H9 (cell line): Measurements from ENCODE around the gene SPATA1. TPM values are rescaled to one million over a fixed set of nuclear protein-coding genes. Genes with fewer than 3 reads are reported as not detected.
A peak's percentile ranks its signal among the peaks of the same experiment; 100 is the strongest.

ENCODE experiments used
- DNase-seq: peaks from one replicate; pipeline ENCODE4 v3.0.0-alpha.2; 2017
- H2AFZ ChIP-seq: one replicate; pipeline ENCODE4 v1.6.1; 2013; ENCODE audit warnings: mild to moderate bottlenecking, low read length, control low read depth, moderate library complexity
- H2AK5ac ChIP-seq: 2 replicates; pipeline ENCODE4 v1.6.1; 2013; ENCODE audit warnings: low read length, control low read depth, mixed read lengths; ENCODE audit not compliant: insufficient read length
- H2BK120ac ChIP-seq: one replicate; pipeline ENCODE4 v1.6.1; 2013; ENCODE audit warnings: low read depth, mild to moderate bottlenecking, low read length, control low read depth, inconsistent platforms; ENCODE audit not compliant: poor library complexity, severe bottlenecking
- H2BK12ac ChIP-seq: 2 replicates; pipeline ENCODE4 v1.6.1; 2013; ENCODE audit warnings: low read length, control low read depth, mixed read lengths, low read depth; ENCODE audit not compliant: insufficient read length
- H2BK15ac ChIP-seq: 2 replicates; pipeline ENCODE4 v1.6.1; 2013; ENCODE audit warnings: low read depth, low read length, control low read depth
- H2BK20ac ChIP-seq: one replicate; pipeline ENCODE4 v1.6.1; 2013; ENCODE audit warnings: low read depth, mild to moderate bottlenecking, low read length, control low read depth, inconsistent platforms; ENCODE audit not compliant: poor library complexity, severe bottlenecking
- H2BK5ac ChIP-seq: 2 replicates; pipeline ENCODE4 v1.6.1; 2013; ENCODE audit warnings: low read length, control low read depth, mixed read lengths; ENCODE audit not compliant: insufficient read length
- H3K14ac ChIP-seq: 2 replicates; pipeline ENCODE4 v1.6.1; 2013; ENCODE audit warnings: low read length, control low read depth; ENCODE audit not compliant: insufficient read depth
- H3K18ac ChIP-seq: 2 replicates; pipeline ENCODE4 v1.6.1; 2013; ENCODE audit warnings: low read depth, mild to moderate bottlenecking, mixed read lengths, low read length, control low read depth; ENCODE audit not compliant: insufficient read length
- H3K23ac ChIP-seq: 2 replicates; pipeline ENCODE4 v1.6.1; 2013; ENCODE audit warnings: low read length, control low read depth, mixed read lengths, low read depth; ENCODE audit not compliant: insufficient read length
- H3K23me2 ChIP-seq: 2 replicates; pipeline ENCODE4 v1.6.1; 2013; ENCODE audit warnings: low read depth, mild to moderate bottlenecking, mixed read lengths, low read length, control low read depth; ENCODE audit not compliant: insufficient read length, poor library complexity, severe bottlenecking
- H3K27ac ChIP-seq: 2 replicates; pipeline ENCODE4 v1.5.1; 2013; ENCODE audit warnings: low read length, control low read depth, mixed read lengths, low read depth; ENCODE audit not compliant: insufficient read length
- H3K27me3 ChIP-seq: 2 replicates; pipeline ENCODE4 v1.6.1; 2013; ENCODE audit warnings: low read length, control low read depth, inconsistent platforms; ENCODE audit not compliant: insufficient read depth
- H3K4ac ChIP-seq: 2 replicates; pipeline ENCODE4 v1.6.1; 2013; ENCODE audit warnings: low read depth, mild to moderate bottlenecking, control low read depth, inconsistent platforms, low read length, moderate library complexity
- H3K4me1 ChIP-seq: 2 replicates; pipeline ENCODE4 v1.6.1; 2013; ENCODE audit warnings: low read length, control low read depth, inconsistent platforms; ENCODE audit not compliant: insufficient read depth
- H3K4me2 ChIP-seq: 2 replicates; pipeline ENCODE4 v1.6.1; 2013; ENCODE audit warnings: low read length, control low read depth, mixed read lengths; ENCODE audit not compliant: insufficient read length, insufficient read depth
- H3K56ac ChIP-seq: 2 replicates; pipeline ENCODE4 v1.6.1; 2013; ENCODE audit warnings: low read depth, mild to moderate bottlenecking, mixed read lengths, low read length, control low read depth; ENCODE audit not compliant: insufficient read length
- H3K79me1 ChIP-seq: 2 replicates; pipeline ENCODE4 v1.6.1; 2013; ENCODE audit warnings: low read depth, mild to moderate bottlenecking, moderate library complexity, low read length, control low read depth, inconsistent platforms; ENCODE audit not compliant: insufficient read depth, poor library complexity, severe bottlenecking
- H3K79me2 ChIP-seq: 2 replicates; pipeline ENCODE4 v1.6.1; 2013; ENCODE audit warnings: low read length, control low read depth, inconsistent platforms; ENCODE audit not compliant: insufficient read depth
- H3K9ac ChIP-seq: 2 replicates; pipeline ENCODE4 v1.6.1; 2013; ENCODE audit warnings: low read length, control low read depth, mixed read lengths; ENCODE audit not compliant: insufficient read length; ENCODE audit errors: extremely low read depth
- H3K9me3 ChIP-seq: one replicate; pipeline ENCODE4 v1.6.1; 2013; ENCODE audit warnings: low read depth, low read length, inconsistent platforms; ENCODE audit not compliant: control insufficient read depth
- H3T11ph ChIP-seq: one replicate; pipeline ENCODE4 v1.6.1; 2013; ENCODE audit warnings: mild to moderate bottlenecking, low read length, control low read depth, inconsistent platforms
- H4K20me1 ChIP-seq: one replicate; pipeline ENCODE4 v1.6.1; 2013; ENCODE audit not compliant: control insufficient read depth, insufficient read length, insufficient read depth
- H4K5ac ChIP-seq: 2 replicates; pipeline ENCODE4 v1.6.1; 2013; ENCODE audit warnings: low read depth, mild to moderate bottlenecking, mixed read lengths, low read length, control low read depth; ENCODE audit not compliant: insufficient read length
- H4K8ac ChIP-seq: replicated peaks from 2 replicates; pipeline ENCODE4 v1.6.1; 2013; ENCODE audit warnings: low read length, control low read depth, mixed read lengths, low read depth; ENCODE audit not compliant: insufficient read length
- H4K91ac ChIP-seq: 2 replicates; pipeline ENCODE4 v1.6.1; 2013; ENCODE audit warnings: low read depth, mild to moderate bottlenecking, moderate library complexity, mixed read lengths, low read length, control low read depth; ENCODE audit not compliant: insufficient read length
- H3K27ac Mint-ChIP-seq, 3 experiments: 2 replicates in 2 of 3; 3 replicates in 1 of 3; pipeline ENCODE4 v1.8.0; 2020 to 2021; ENCODE audit warnings: mixed read lengths in 3 of 3, mild to moderate bottlenecking in 1 of 3, moderate library complexity in 1 of 3
- H3K27me3 Mint-ChIP-seq: 2 replicates; pipeline ENCODE4 v1.8.0; 2021; ENCODE audit warnings: low read depth, mild to moderate bottlenecking, moderate library complexity, mixed read lengths
- H3K36me3 Mint-ChIP-seq, 3 experiments: 2 replicates in 2 of 3; 3 replicates in 1 of 3; pipeline ENCODE4 v1.8.0; 2020 to 2021; ENCODE audit warnings: low read depth in 3 of 3, mixed read lengths in 3 of 3; ENCODE audit not compliant: insufficient read depth in 1 of 3
- H3K4me1 Mint-ChIP-seq, 2 experiments: 2 replicates each; pipeline ENCODE4 v1.8.0; 2020; ENCODE audit warnings: mixed read lengths in 2 of 2
- H3K4me3 Mint-ChIP-seq, 2 experiments: 2 replicates in 1 of 2; 3 replicates in 1 of 2; pipeline ENCODE4 v1.8.0; 2020 to 2021; ENCODE audit warnings: mild to moderate bottlenecking in 2 of 2, mixed read lengths in 2 of 2, moderate library complexity in 1 of 2
- H3K9me3 Mint-ChIP-seq, 2 experiments: 2 replicates in 1 of 2; 3 replicates in 1 of 2; pipeline ENCODE4 v1.8.0; 2020; ENCODE audit warnings: mild to moderate bottlenecking in 2 of 2, mixed read lengths in 2 of 2, moderate library complexity in 1 of 2
- CTCF ChIP-seq: fragments of 200-600 bp; sonication (generic); conservative IDR thresholded peaks from 3 replicates; pipeline ENCODE4 v1.8.0; 2021; ENCODE audit warnings: antibody characterized with exemption, mild to moderate bottlenecking
- WGBS: extraction: QIAGEN DNeasy Blood & Tissue Kit; methylation state at CpG from one replicate; pipeline ENCODE4 v1.1.7; 2013; ENCODE audit warnings: missing lambda C conversion rate, low lambda C conversion rate, mixed read lengths; ENCODE audit not compliant: insufficient read length; ENCODE audit errors: extremely low coverage; 5-methylcytosine and 5-hydroxymethylcytosine counted together
- total RNA-seq: library from RNA; stranded (reverse); gene quantifications from 2 replicates; pipeline ENCODE4 v1.2.1, GENCODE V29; 2021

The SPATA1 gene
- total RNA-seq, 1 experiment from 2014 or later: not detected

DNA sequence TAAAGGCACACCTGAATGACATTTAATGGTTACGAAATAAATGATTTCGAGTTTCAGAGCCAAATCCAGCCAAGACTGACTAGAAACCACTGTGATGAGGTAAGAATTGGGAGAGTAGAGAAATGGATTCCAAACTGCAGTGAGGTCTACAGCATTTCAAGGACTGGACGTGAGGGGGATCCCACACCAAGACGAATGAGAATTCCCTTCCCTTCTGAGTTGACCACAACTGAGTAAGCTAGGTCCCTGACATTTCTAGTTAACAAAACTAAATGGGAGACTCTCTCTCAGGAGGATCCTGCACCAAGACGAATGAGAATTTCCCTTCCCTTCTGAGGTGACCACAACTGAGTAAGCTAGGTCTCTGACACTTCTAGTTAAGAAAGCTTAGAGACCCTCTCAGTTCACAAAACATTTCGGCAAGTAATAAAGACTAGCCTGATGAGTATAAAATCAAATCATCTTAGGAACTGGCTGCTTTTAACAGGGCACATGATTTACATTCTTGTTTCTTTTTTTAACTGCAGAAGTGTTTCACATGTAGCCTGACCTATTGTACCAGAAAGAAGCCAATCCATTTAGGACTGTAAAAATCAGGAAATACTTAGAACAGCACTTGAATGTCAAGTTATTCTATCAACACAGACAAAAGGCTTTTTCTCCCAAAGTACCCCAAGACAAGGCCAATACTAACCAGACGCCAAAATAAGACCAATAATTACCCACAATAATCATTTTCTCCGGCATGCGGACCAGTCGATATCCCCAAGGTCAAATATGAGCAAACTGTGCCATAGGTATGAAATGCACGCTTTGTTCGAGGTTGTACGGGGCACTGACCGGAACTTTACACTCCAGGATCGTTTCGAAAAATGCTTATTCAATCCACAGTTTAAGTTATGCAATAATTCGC is 1.4 kb upstream of the SPATA1 start:
- no peaks in the 10 kb centered on the region for H3K27me3 ChIP-seq
- peaks cover 4% of the 10 kb centered on the region for H3K23me2 ChIP-seq
- no peak overlapping the region for H2BK12ac ChIP-seq
- no peak overlapping the region for H2AK5ac ChIP-seq
- peaks cover 16 to 18% of the 10 kb centered on the region in 2 experiments for H3K9me3 Mint-ChIP-seq
- H3K79me2 ChIP-seq: peaks cover 8% of the 10 kb centered on the region; the same call in 1 of the 2 replicates
- no peak overlapping the region for H3K4ac ChIP-seq
- no peaks in the 10 kb centered on the region for H3K9me3 ChIP-seq
- no peaks in the 10 kb centered on the region for H4K20me1 ChIP-seq
- H4K5ac ChIP-seq: no peak overlapping the region
- H3K9ac ChIP-seq: peak overlapping the region; percentile 91
- no peak overlapping the region for H3K27ac ChIP-seq
- no peak overlapping the region for H3K18ac ChIP-seq
- H3K56ac ChIP-seq: no peak overlapping the region
- no peaks in the 10 kb centered on the region; the same call in 1 of the 2 replicates for H3K27me3 Mint-ChIP-seq
- no peak overlapping the region for H3K14ac ChIP-seq
- H2BK15ac ChIP-seq: no peak overlapping the region
- peak overlapping the region; percentile 67 for H3K4me2 ChIP-seq
- no peak overlapping the region for H2BK20ac ChIP-seq
- no peak overlapping the region for H2BK5ac ChIP-seq
- no peak for TF ChIP-seq CTCF
- no CpG with 5 or more reads among the region's 17 CpGs for WGBS
- peaks cover 35 to 43% of the 10 kb centered on the region in 2 experiments for H3K4me1 Mint-ChIP-seq
- H3T11ph ChIP-seq: no peak overlapping the region
- H3K27ac Mint-ChIP-seq: peak overlapping the region; percentile 94 to 96 (median 95); a peak in 5 of 7 replicates
- no peak overlapping the region for H4K8ac ChIP-seq
- H3K36me3 Mint-ChIP-seq: peaks cover 5 to 24% (median 16%) of the 10 kb centered on the region in 3 experiments; a peak in 6 of 7 replicates
- no peaks in the 10 kb centered on the region for H3K79me1 ChIP-seq
- no peak for DNase-seq
- no peak overlapping the region for H2AFZ ChIP-seq
- no peak overlapping the region for H4K91ac ChIP-seq
- peak overlapping the region; percentile 97 to 100 for H3K4me3 Mint-ChIP-seq
- H2BK120ac ChIP-seq: no peak overlapping the region
- H3K23ac ChIP-seq: no peak overlapping the region
- peaks cover 3% of the 10 kb centered on the region; the same call in 1 of the 2 replicates for H3K4me1 ChIP-seq
